ENCODE measurements around the gene RMND5A. TPM values are rescaled to one million over a fixed set of nuclear protein-coding genes. Genes with fewer than 3 reads are reported as not detected.

Gene RMND5A
- total RNA-seq, 6 experiments from 2014 or later: 22.2 to 45.6 (median 33.8) TPM

DNA sequence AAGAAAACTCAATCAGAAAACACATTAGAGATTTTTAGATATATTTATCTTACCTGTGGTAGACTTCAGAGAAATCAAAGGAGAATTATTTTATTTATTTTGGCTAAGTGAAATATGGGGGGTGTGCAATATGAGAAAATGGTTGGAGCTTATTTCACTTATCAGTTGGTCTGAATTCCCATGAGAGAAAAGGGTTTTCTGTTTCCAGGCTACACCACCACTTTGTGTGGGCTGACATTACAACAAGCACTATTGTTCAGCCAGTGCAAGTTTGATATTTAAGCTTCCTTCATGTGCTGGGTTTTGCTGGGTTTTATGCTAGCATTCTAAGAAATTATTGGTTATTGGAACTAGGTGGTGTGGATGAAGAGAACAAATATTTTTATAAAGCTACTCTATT is 33.5 kb downstream of the RMND5A start:
- no peaks in the 10 kb centered on the region for H3K4me1 ChIP-seq
- no peaks in the 10 kb centered on the region for H3K9me3 ChIP-seq
- ATAC-seq (no peak), DNase-seq (no peak)
- no peaks in the 10 kb centered on the region for H3K27me3 ChIP-seq
- intact Hi-C loops (cut with DNase I): no loop called here
- peaks cover 3 to 38% (median 5%) of the 10 kb centered on the region in 4 donors for H3K36me3 ChIP-seq
- H3K27ac ChIP-seq: no peak overlapping the region
- H3K4me3 ChIP-seq: no peak overlapping the region
- TF ChIP-seq, protein P1, sequence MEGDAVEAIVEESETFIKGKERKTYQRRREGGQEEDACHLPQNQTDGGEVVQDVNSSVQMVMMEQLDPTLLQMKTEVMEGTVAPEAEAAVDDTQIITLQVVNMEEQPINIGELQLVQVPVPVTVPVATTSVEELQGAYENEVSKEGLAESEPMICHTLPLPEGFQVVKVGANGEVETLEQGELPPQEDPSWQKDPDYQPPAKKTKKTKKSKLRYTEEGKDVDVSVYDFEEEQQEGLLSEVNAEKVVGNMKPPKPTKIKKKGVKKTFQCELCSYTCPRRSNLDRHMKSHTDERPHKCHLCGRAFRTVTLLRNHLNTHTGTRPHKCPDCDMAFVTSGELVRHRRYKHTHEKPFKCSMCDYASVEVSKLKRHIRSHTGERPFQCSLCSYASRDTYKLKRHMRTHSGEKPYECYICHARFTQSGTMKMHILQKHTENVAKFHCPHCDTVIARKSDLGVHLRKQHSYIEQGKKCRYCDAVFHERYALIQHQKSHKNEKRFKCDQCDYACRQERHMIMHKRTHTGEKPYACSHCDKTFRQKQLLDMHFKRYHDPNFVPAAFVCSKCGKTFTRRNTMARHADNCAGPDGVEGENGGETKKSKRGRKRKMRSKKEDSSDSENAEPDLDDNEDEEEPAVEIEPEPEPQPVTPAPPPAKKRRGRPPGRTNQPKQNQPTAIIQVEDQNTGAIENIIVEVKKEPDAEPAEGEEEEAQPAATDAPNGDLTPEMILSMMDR (IDR thresholded peaks at IDR 0.05): no peak

GRCh38 chr2:86758405-86758804 is 38.3 kb downstream of the RMND5A start:
- intact Hi-C loops (cut with DNase I): no loop called here
- TF ChIP-seq POLR2A (IDR thresholded peaks at IDR 0.05): no peak
- TF ChIP-seq, protein P1 (IDR thresholded peaks at IDR 0.05): no peak
- no peak for DNase-seq

GRCh38 chr2:86760371-86760770 is 40.3 kb downstream of the RMND5A start:
- Histone ChIP-seq H3K27me3 (no peaks in the 10 kb centered on the region), H3K4me3 (no peak overlapping the region), H3K27ac (no peak overlapping the region), H3K9me3 (no peaks in the 10 kb centered on the region), H3K4me1 (no peaks in the 10 kb centered on the region), H3K36me3 (peaks cover 0 to 11% (median 5%) of the 10 kb centered on the region in 4 donors)
- ATAC-seq (no peak), DNase-seq (no peak)
- intact Hi-C loops (cut with DNase I): no loop called here
- WGBS (ENCODE audit: insufficient coverage, low coverage, low lambda C conversion rate, missing lambda C conversion rate): 89% methylated on average over 4 of the region's 4 CpGs
- TF ChIP-seq, protein P1 (IDR thresholded peaks at IDR 0.05): no peak

More at GRCh38 chr2:86758405-86758804, 38.3 kb downstream of the RMND5A start:
- no peaks in the 10 kb centered on the region for H3K27me3 ChIP-seq
- H3K36me3 ChIP-seq: peaks cover 3 to 28% (median 5%) of the 10 kb centered on the region in 4 donors
- H3K4me3 ChIP-seq: no peak overlapping the region
- H3K27ac ChIP-seq: no peak overlapping the region
- 98% methylated on average over 3 of the region's 3 CpGs for WGBS (ENCODE audit: insufficient coverage, low coverage, low lambda C conversion rate, missing lambda C conversion rate)
- no peaks in the 10 kb centered on the region for H3K9me3 ChIP-seq
- no peaks in the 10 kb centered on the region for H3K4me1 ChIP-seq
- ATAC-seq: no peak

DNA sequence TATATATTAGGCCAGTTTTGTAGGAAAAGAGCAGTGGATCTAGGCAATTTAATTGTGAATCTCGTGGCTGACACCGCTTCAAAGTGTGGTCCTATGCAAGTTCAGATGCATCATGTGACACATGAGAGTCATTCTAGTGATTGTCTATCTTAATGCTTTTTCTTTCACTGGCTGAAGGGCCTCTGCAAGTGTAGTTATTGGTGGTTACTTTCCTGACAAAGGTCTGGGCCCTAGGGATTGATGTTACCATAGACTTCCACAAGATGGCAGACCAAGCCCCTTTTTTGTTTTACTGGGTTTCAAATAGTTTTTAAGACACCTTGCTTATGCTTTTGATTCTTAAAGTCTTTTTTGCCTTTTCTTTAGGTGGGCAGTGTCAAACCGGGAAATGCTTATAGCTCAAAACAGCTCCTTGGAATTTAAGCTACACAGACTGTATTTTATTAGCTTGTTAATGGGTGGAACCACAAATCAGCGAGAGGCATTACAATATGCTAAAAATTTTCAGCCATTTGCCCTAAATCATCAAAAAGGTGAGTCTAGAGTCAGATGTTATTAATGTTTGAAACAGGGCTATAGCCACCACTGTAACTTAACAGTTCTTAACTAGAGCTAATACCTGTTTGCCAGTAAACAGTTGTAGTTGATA is 44.7 kb downstream of the RMND5A start:
- Histone ChIP-seq H3K36me3 (peaks cover 0 to 40% (median 4%) of the 10 kb centered on the region in 4 donors), H3K27me3 (no peaks in the 10 kb centered on the region), H3K9me3 (no peaks in the 10 kb centered on the region), H3K4me1 (no peaks in the 10 kb centered on the region), H3K4me3 (no peak overlapping the region), H3K27ac (no peak overlapping the region)
- DNase-seq (no peak), ATAC-seq (peak; percentile 79 to 86 (median 83))
- TF ChIP-seq, protein P1 (IDR thresholded peaks at IDR 0.05): peak; percentile 63 to 68 (median 66)
- no peak for TF ChIP-seq POLR2A (IDR thresholded peaks at IDR 0.05)
- intact Hi-C loops (cut with DNase I): no loop called here
- WGBS (ENCODE audit: insufficient coverage, low coverage, low lambda C conversion rate, missing lambda C conversion rate): 70% methylated on average over 4 of the region's 4 CpGs
